ENCODE results near the gene SEL1L3.

DNA sequence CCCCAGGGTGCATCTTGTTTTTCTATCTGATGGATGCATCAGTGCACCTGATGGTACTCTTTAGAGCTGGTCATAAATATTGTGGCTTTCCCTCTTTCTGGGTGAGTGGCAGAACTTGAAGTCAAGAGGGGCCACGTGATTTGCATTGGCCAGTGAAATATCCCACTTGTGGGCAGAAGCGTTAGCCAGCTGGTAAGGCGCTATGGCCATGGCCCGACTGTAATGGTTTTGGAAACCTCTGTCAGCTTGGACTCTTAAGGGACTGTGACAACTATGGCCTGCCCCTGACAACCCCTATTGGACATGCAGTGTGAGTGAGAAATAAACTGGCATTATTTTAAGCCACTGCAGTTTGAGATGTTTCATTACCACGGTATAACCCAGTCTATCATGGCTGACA is 72.8 kb downstream of the SEL1L3 start:
- TF ChIP-seq, protein P1, sequence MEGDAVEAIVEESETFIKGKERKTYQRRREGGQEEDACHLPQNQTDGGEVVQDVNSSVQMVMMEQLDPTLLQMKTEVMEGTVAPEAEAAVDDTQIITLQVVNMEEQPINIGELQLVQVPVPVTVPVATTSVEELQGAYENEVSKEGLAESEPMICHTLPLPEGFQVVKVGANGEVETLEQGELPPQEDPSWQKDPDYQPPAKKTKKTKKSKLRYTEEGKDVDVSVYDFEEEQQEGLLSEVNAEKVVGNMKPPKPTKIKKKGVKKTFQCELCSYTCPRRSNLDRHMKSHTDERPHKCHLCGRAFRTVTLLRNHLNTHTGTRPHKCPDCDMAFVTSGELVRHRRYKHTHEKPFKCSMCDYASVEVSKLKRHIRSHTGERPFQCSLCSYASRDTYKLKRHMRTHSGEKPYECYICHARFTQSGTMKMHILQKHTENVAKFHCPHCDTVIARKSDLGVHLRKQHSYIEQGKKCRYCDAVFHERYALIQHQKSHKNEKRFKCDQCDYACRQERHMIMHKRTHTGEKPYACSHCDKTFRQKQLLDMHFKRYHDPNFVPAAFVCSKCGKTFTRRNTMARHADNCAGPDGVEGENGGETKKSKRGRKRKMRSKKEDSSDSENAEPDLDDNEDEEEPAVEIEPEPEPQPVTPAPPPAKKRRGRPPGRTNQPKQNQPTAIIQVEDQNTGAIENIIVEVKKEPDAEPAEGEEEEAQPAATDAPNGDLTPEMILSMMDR (IDR thresholded peaks at IDR 0.05) = no peak
- TF ChIP-seq POLR2A (IDR thresholded peaks at IDR 0.05) (no peak), EP300 (IDR thresholded peaks at IDR 0.05) (no peak)

Data from gastroesophageal sphincter (tissue), 3 donors.